Measurements from ENCODE around the gene MVK.

MVK gene

GRCh38 chr12:109537136-109537535 lies 36.5 kb upstream of the MVK start:
- no peak overlapping the region for H3K27ac ChIP-seq (ENCODE audit: low read depth, low read length)
- no peaks in the 10 kb centered on the region for H3K4me1 ChIP-seq (ENCODE audit: control insufficient read depth, insufficient read depth, low read length)
- no peak overlapping the region for H3K4me3 ChIP-seq (ENCODE audit: low read length)
- no peaks in the 10 kb centered on the region for H3K27me3 ChIP-seq (ENCODE audit: control insufficient read depth, insufficient read depth, low read length)
- H3K9ac ChIP-seq (ENCODE audit: low read length), result no peak overlapping the region
- H3K36me3 ChIP-seq (ENCODE audit: control insufficient read depth, insufficient read depth, low read length), result peaks cover 7% of the 10 kb centered on the region

DNA sequence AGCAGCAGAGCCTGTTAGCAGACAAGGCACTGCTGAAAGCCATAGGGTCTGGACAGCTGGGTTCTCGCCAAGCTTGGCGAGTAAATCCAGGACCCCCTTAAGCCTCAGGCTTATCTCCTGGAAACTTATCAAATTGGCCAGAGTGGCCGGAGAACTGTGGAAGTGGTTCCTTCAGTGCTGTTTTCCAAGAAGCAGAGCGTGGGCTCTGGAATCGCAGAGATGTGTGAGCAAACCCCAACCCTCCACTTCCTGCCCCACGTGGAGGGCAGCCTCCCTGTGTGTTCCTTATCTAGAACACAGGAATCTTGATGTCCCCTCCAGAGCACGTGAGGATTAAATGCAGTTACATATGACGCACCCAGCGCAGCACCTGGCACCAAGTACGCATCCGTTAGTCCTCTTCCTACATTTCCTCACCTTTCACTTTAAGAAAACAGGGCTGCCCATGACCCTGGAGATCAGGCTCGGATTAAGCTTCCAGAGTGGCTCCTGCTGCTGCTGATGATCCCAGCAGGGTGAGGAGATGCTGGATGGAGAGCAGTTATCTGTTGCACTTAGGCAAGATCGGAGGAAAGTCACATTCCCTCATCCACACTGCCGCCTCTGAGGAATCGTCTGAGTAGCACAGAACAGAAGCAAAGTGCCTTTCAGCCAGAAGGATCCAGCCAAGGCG lies 35.3 kb upstream of the MVK start:
- H3K27me3 ChIP-seq (ENCODE audit: control insufficient read depth, insufficient read depth, low read length), result no peaks in the 10 kb centered on the region
- H3K27ac ChIP-seq (ENCODE audit: low read depth, low read length), result no peak overlapping the region
- no peaks in the 10 kb centered on the region for H3K4me1 ChIP-seq (ENCODE audit: control insufficient read depth, insufficient read depth, low read length)
- H3K36me3 ChIP-seq (ENCODE audit: control insufficient read depth, insufficient read depth, low read length), result peaks cover 6% of the 10 kb centered on the region
- H3K9ac ChIP-seq (ENCODE audit: low read length), result no peak overlapping the region
- no peak overlapping the region for H3K4me3 ChIP-seq (ENCODE audit: low read length)

- no peaks in the 10 kb centered on the region for H3K4me1 ChIP-seq (ENCODE audit: control insufficient read depth, insufficient read depth, low read length)
- H3K9ac ChIP-seq (ENCODE audit: low read length), result no peak overlapping the region
- no peaks in the 10 kb centered on the region for H3K27me3 ChIP-seq (ENCODE audit: control insufficient read depth, insufficient read depth, low read length)
- H3K4me3 ChIP-seq (ENCODE audit: low read length), result no peak overlapping the region
- H3K36me3 ChIP-seq (ENCODE audit: control insufficient read depth, insufficient read depth, low read length), result peaks cover 6% of the 10 kb centered on the region
- no peak overlapping the region for H3K27ac ChIP-seq (ENCODE audit: low read depth, low read length)
Observed at GRCh38 chr12:109539508-109539907, 34.1 kb upstream of the MVK start.

GRCh38 chr12:109540526-109541412 lies 32.8 kb upstream of the MVK start:
- no peak overlapping the region for H3K4me3 ChIP-seq (ENCODE audit: low read length)
- peaks cover 3% of the 10 kb centered on the region for H3K36me3 ChIP-seq (ENCODE audit: control insufficient read depth, insufficient read depth, low read length)
- H3K27me3 ChIP-seq (ENCODE audit: control insufficient read depth, insufficient read depth, low read length), result no peaks in the 10 kb centered on the region
- H3K9ac ChIP-seq (ENCODE audit: low read length), result no peak overlapping the region
- H3K27ac ChIP-seq (ENCODE audit: low read depth, low read length), result no peak overlapping the region
- H3K4me1 ChIP-seq (ENCODE audit: control insufficient read depth, insufficient read depth, low read length), result no peaks in the 10 kb centered on the region

DNA sequence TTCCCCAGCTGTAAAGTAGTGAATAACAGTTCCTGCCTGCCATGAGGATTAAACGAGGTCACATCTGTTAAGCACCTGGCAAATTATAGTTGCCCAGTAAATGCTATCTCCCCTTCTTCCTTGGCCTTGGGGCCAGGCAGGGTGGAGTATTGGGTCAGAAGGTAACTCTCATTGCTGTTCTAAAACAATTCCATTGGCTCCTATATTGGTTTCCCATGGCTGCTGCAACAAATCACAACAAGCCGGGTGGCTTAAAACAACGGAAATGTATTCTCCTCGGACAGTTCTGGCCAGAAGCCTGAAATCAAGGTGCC lies 32.2 kb upstream of the MVK start:
- no peaks in the 10 kb centered on the region for H3K36me3 ChIP-seq (ENCODE audit: control insufficient read depth, insufficient read depth, low read length)
- H3K4me3 ChIP-seq (ENCODE audit: low read length), result no peak overlapping the region
- H3K4me1 ChIP-seq (ENCODE audit: control insufficient read depth, insufficient read depth, low read length), result no peaks in the 10 kb centered on the region
- H3K9ac ChIP-seq (ENCODE audit: low read length), result no peak overlapping the region
- no peaks in the 10 kb centered on the region for H3K27me3 ChIP-seq (ENCODE audit: control insufficient read depth, insufficient read depth, low read length)
- no peak overlapping the region for H3K27ac ChIP-seq (ENCODE audit: low read depth, low read length)

DNA sequence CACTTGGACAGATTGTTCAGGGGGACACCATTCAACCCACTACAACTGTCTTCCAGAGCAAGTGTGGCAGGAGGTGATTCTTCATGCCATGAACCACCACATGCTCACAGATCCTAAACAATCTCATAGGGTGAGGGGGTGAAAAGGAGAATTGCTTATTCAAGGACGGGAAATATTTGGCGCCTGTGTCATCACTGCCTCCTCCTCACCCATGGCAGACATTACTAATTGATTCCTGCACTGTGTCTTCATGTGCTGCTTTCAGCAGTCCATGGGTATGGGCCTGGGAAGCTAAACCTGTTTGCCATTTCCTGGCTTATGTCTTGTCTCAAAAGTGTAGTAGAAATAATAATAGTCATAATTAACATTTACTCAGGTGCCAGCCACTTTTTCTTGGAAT lies 31.6 kb upstream of the MVK start:
- H3K9ac ChIP-seq (ENCODE audit: low read length), result no peak overlapping the region
- no peaks in the 10 kb centered on the region for H3K36me3 ChIP-seq (ENCODE audit: control insufficient read depth, insufficient read depth, low read length)
- no peak overlapping the region for H3K27ac ChIP-seq (ENCODE audit: low read depth, low read length)
- H3K4me1 ChIP-seq (ENCODE audit: control insufficient read depth, insufficient read depth, low read length), result no peaks in the 10 kb centered on the region
- H3K27me3 ChIP-seq (ENCODE audit: control insufficient read depth, insufficient read depth, low read length), result no peaks in the 10 kb centered on the region
- H3K4me3 ChIP-seq (ENCODE audit: low read length), result no peak overlapping the region

- Histone ChIP-seq H3K27ac (ENCODE audit: low read depth, low read length) (no peak overlapping the region), H3K36me3 (ENCODE audit: control insufficient read depth, insufficient read depth, low read length) (no peaks in the 10 kb centered on the region), H3K27me3 (ENCODE audit: control insufficient read depth, insufficient read depth, low read length) (no peaks in the 10 kb centered on the region), H3K4me1 (ENCODE audit: control insufficient read depth, insufficient read depth, low read length) (no peaks in the 10 kb centered on the region), H3K9ac (ENCODE audit: low read length) (no peak overlapping the region), H3K4me3 (ENCODE audit: low read length) (no peak overlapping the region)
Observed at GRCh38 chr12:109542876-109543275, 30.7 kb upstream of the MVK start.

GRCh38 chr12:109544955-109545531 lies 28.6 kb upstream of the MVK start:
- no peak overlapping the region for H3K4me3 ChIP-seq (ENCODE audit: low read length)
- no peaks in the 10 kb centered on the region for H3K36me3 ChIP-seq (ENCODE audit: control insufficient read depth, insufficient read depth, low read length)
- H3K9ac ChIP-seq (ENCODE audit: low read length), result no peak overlapping the region
- H3K4me1 ChIP-seq (ENCODE audit: control insufficient read depth, insufficient read depth, low read length), result no peaks in the 10 kb centered on the region
- peaks cover 5% of the 10 kb centered on the region for H3K27me3 ChIP-seq (ENCODE audit: control insufficient read depth, insufficient read depth, low read length)
- H3K27ac ChIP-seq (ENCODE audit: low read depth, low read length), result no peak overlapping the region

GRCh38 chr12:109545826-109546225 lies 27.8 kb upstream of the MVK start:
- H3K4me1 ChIP-seq (ENCODE audit: control insufficient read depth, insufficient read depth, low read length), result no peaks in the 10 kb centered on the region
- H3K27me3 ChIP-seq (ENCODE audit: control insufficient read depth, insufficient read depth, low read length), result peaks cover 9% of the 10 kb centered on the region
- H3K9ac ChIP-seq (ENCODE audit: low read length), result no peak overlapping the region
- H3K4me3 ChIP-seq (ENCODE audit: low read length), result no peak overlapping the region
- no peak overlapping the region for H3K27ac ChIP-seq (ENCODE audit: low read depth, low read length)
- no peaks in the 10 kb centered on the region for H3K36me3 ChIP-seq (ENCODE audit: control insufficient read depth, insufficient read depth, low read length)

GRCh38 chr12:109547286-109547685 lies 26.3 kb upstream of the MVK start:
- H3K4me3 ChIP-seq (ENCODE audit: low read length), result no peak overlapping the region
- H3K36me3 ChIP-seq (ENCODE audit: control insufficient read depth, insufficient read depth, low read length), result no peaks in the 10 kb centered on the region
- H3K27ac ChIP-seq (ENCODE audit: low read depth, low read length), result no peak overlapping the region
- no peak overlapping the region for H3K9ac ChIP-seq (ENCODE audit: low read length)
- peaks cover 13% of the 10 kb centered on the region for H3K27me3 ChIP-seq (ENCODE audit: control insufficient read depth, insufficient read depth, low read length)
- no peaks in the 10 kb centered on the region for H3K4me1 ChIP-seq (ENCODE audit: control insufficient read depth, insufficient read depth, low read length)

DNA sequence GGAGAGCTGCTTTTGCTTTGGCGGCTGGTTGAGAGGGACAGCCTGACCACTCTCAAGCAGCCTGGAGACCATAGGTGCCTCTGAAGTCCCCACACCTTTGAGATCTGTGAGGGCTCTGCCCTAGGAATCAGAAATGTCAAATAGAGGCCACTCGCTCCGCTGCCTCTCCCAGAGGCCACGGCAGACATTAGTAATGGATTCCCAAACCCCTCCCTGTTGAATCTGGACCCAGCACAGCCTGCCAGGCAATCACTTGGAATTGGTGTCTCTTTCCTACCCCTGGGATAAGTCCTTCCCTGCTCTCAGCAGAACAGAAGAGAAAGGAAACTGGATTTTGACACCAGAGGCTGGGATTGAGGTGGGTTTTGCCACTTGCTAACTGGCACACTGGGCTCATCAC lies 25.3 kb upstream of the MVK start:
- peaks cover 13% of the 10 kb centered on the region for H3K27me3 ChIP-seq (ENCODE audit: control insufficient read depth, insufficient read depth, low read length)
- H3K36me3 ChIP-seq (ENCODE audit: control insufficient read depth, insufficient read depth, low read length), result no peaks in the 10 kb centered on the region
- no peak overlapping the region for H3K4me3 ChIP-seq (ENCODE audit: low read length)
- H3K9ac ChIP-seq (ENCODE audit: low read length), result no peak overlapping the region
- H3K27ac ChIP-seq (ENCODE audit: low read depth, low read length), result no peak overlapping the region
- no peaks in the 10 kb centered on the region for H3K4me1 ChIP-seq (ENCODE audit: control insufficient read depth, insufficient read depth, low read length)

- peaks cover 13% of the 10 kb centered on the region for H3K27me3 ChIP-seq (ENCODE audit: control insufficient read depth, insufficient read depth, low read length)
- no peaks in the 10 kb centered on the region for H3K36me3 ChIP-seq (ENCODE audit: control insufficient read depth, insufficient read depth, low read length)
- no peak overlapping the region for H3K4me3 ChIP-seq (ENCODE audit: low read length)
Observed at GRCh38 chr12:109549613-109550270, 23.9 kb upstream of the MVK start.

More at GRCh38 chr12:109549613-109550270, 23.9 kb upstream of the MVK start:
- H3K9ac ChIP-seq (ENCODE audit: low read length), result no peak overlapping the region
- no peak overlapping the region for H3K27ac ChIP-seq (ENCODE audit: low read depth, low read length)
- H3K4me1 ChIP-seq (ENCODE audit: control insufficient read depth, insufficient read depth, low read length), result no peaks in the 10 kb centered on the region
